SW480 (cell line): ENCODE data around the gene NEK6.

ENCODE experiments used
- DNase-seq: peaks from one replicate; pipeline ENCODE4 v3.0.0-alpha.2; 2016; ENCODE audit warnings: low spot score

The NEK6 gene

GRCh38 chr9:124279531-124280175 is 21.9 kb downstream of the NEK6 start:
- no peak for DNase-seq

GRCh38 chr9:124280176-124280691 is 22.5 kb downstream of the NEK6 start:
- no peak for DNase-seq

- DNase-seq = no peak
Measured at GRCh38 chr9:124281931-124282371, 24.2 kb downstream of the NEK6 start.

- DNase-seq = no peak
Measured at GRCh38 chr9:124282442-124283227, 24.9 kb downstream of the NEK6 start.

- DNase-seq = no peak
Measured at GRCh38 chr9:124283228-124283814, 25.6 kb downstream of the NEK6 start.

GRCh38 chr9:124284237-124284831 is 26.6 kb downstream of the NEK6 start:
- no peak for DNase-seq

- no peak for DNase-seq
Measured at GRCh38 chr9:124284940-124285441, 27.2 kb downstream of the NEK6 start.

GRCh38 chr9:124285490-124285889 is 27.7 kb downstream of the NEK6 start:
- DNase-seq = no peak

- DNase-seq = peak; percentile 62
Measured at GRCh38 chr9:124285903-124286291, 28.1 kb downstream of the NEK6 start.

- peak; percentile 66 for DNase-seq
Measured at GRCh38 chr9:124286292-124286931, 28.7 kb downstream of the NEK6 start.

- no peak for DNase-seq
Measured at GRCh38 chr9:124290053-124290591, 32.4 kb downstream of the NEK6 start.

- DNase-seq = no peak
Measured at GRCh38 chr9:124290743-124291554, 33.2 kb downstream of the NEK6 start.

- DNase-seq = no peak
Measured at GRCh38 chr9:124291801-124292396, 34.1 kb downstream of the NEK6 start.

GRCh38 chr9:124292696-124293593 is 35.2 kb downstream of the NEK6 start:
- no peak for DNase-seq

- DNase-seq = no peak
Measured at GRCh38 chr9:124293718-124294506, 36.2 kb downstream of the NEK6 start.

- no peak for DNase-seq
Measured at GRCh38 chr9:124295159-124295794, 37.5 kb downstream of the NEK6 start.

GRCh38 chr9:124296094-124296493 is 38.3 kb downstream of the NEK6 start:
- DNase-seq = no peak
